ENCODE measurements around the gene SREBF1. TPM values are rescaled to one million over a fixed set of nuclear protein-coding genes. Genes with fewer than 3 reads are reported as not detected.

The SREBF1 gene
- polyA plus RNA-seq, 1 of the 3 experiments (the other 2 are of a cell fraction): 20.4 TPM

- WGBS (ENCODE audit: low lambda C conversion rate): 59% methylated on average over 7 of the region's 9 CpGs
- DNase-seq: peak; percentile 84
- Histone ChIP-seq H3K4me1 (ENCODE audit: control insufficient read depth in 1 of 2, insufficient read depth in 2 of 2, low read depth in 1 of 2, low read length in 1 of 2) (peaks cover 0 to 47% of the 10 kb centered on the region in 2 experiments; a peak in 1 of 4 replicates), H2AFZ (ENCODE audit: low read depth) (no peak overlapping the region), H3K27ac (ENCODE audit: low read depth in 2 of 2, low read length in 1 of 2) (no peak overlapping the region; a peak in 1 of 4 replicates), H3F3A (replicated peaks; ENCODE audit: insufficient read depth) (no peaks in the 10 kb centered on the region), H3K79me2 (ENCODE audit: insufficient read depth) (no peaks in the 10 kb centered on the region), H3K9me3 (no peaks in the 10 kb centered on the region), H3K4me3 (ENCODE audit: low read depth in 2 of 2, low read length in 1 of 2) (no peak overlapping the region; a peak in 1 of 4 replicates), H3K9ac (no peak overlapping the region), H3K27me3 (ENCODE audit: insufficient read depth) (no peaks in the 10 kb centered on the region), H3K36me3 (replicated peaks in 1 of 2; ENCODE audit: control insufficient read depth in 1 of 2, insufficient read depth in 2 of 2, low read length in 1 of 2) (peaks cover 5 to 34% of the 10 kb centered on the region in 2 experiments), H4K20me1 (ENCODE audit: insufficient read depth) (no peaks in the 10 kb centered on the region), H3K9me2 (no peaks in the 10 kb centered on the region), H3K4me2 (no peak overlapping the region)
- ChIA-PET POLR2A (interaction anchor here (0.6 to 1.2 kb wide), 3 partner anchors 24 to 178 kb away, joined by 3 read pairs; no protein-coding TSS in a partner anchor), CTCF (interaction anchor here (0.5 to 6.7 kb wide), 41 partner anchors 9 to 195 kb away, joined by 3 to 72 read pairs (median 6); partner anchors contain the start of gene RAI1)
- TF ChIP-seq FOXJ3 (CRISPR knock-in tag; IDR thresholded peaks at IDR 0.05) (no peak), MAX (IDR thresholded peaks at IDR 0.05; ENCODE audit: low read depth) (no peak), SMC3 (IDR thresholded peaks at IDR 0.05; ENCODE audit: low read depth, low read length) (peak; percentile 97), TEAD4 (IDR thresholded peaks at IDR 0.05; ENCODE audit: borderline replicate concordance, insufficient read depth) (no peak), TCF12 (IDR thresholded peaks at IDR 0.05) (no peak), CTCF (IDR thresholded peaks at IDR 0.05) (peak; percentile 92), FOSL2 (IDR thresholded peaks at IDR 0.05; ENCODE audit: borderline replicate concordance, low read depth) (no peak), RAD21 (IDR thresholded peaks at IDR 0.05; ENCODE audit: low read length) (peak; percentile 95)
Measured at GRCh38 chr17:17859909-17860765, 23.4 kb upstream of the SREBF1 start.

DNA sequence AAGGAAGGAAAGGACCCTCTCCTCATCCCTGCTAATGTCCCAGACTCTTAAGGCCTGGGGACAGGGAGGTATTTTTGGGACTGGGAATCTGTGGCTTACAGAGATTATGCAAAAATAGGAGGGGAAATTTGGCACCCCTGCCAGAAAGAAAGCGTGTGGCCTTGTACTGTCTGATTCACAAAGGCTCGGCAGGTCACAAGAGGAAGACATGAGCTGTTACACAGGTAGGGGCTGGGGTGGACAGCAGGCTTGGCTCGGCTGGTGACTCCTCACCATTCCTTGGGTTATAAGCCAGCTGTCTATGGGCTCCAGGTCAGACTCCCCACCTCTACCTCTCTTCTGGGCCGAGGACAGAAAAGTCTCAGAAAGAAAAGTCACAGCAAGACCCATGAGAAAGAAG is 20.7 kb upstream of the SREBF1 start:
- peaks cover 5 to 39% of the 10 kb centered on the region in 2 experiments for H3K36me3 ChIP-seq (replicated peaks in 1 of 2; ENCODE audit: control insufficient read depth in 1 of 2, insufficient read depth in 2 of 2, low read length in 1 of 2)
- CTCF ChIA-PET: interaction anchor here (0.6 to 7.2 kb wide), 7 partner anchors 10 to 72 kb away, joined by 3 to 56 read pairs (median 4); no protein-coding TSS in a partner anchor
- H3K9me2 ChIP-seq: no peaks in the 10 kb centered on the region
- no peak overlapping the region for H2AFZ ChIP-seq (ENCODE audit: low read depth)
- H3K4me2 ChIP-seq: no peak overlapping the region
- peaks cover 0 to 56% of the 10 kb centered on the region in 2 experiments; a peak in 1 of 4 replicates for H3K4me1 ChIP-seq (ENCODE audit: control insufficient read depth in 1 of 2, insufficient read depth in 2 of 2, low read depth in 1 of 2, low read length in 1 of 2)
- H3K4me3 ChIP-seq (ENCODE audit: low read depth in 2 of 2, low read length in 1 of 2): no peak overlapping the region
- H4K20me1 ChIP-seq (ENCODE audit: insufficient read depth): no peaks in the 10 kb centered on the region
- no peaks in the 10 kb centered on the region for H3K79me2 ChIP-seq (ENCODE audit: insufficient read depth)
- POLR2A ChIA-PET: no interaction called here
- WGBS (ENCODE audit: low lambda C conversion rate): 92% methylated on average over 4 of the region's 4 CpGs
- no peak overlapping the region for H3K27ac ChIP-seq (ENCODE audit: low read depth in 2 of 2, low read length in 1 of 2)
- H3K9me3 ChIP-seq: no peaks in the 10 kb centered on the region
- DNase-seq: no peak
- peaks cover 8% of the 10 kb centered on the region for H3F3A ChIP-seq (replicated peaks; ENCODE audit: insufficient read depth)
- H3K27me3 ChIP-seq (ENCODE audit: insufficient read depth): no peaks in the 10 kb centered on the region
- H3K9ac ChIP-seq: no peak overlapping the region
- TF ChIP-seq ELF1 (IDR thresholded peaks at IDR 0.05) (no peak), FOXJ3 (CRISPR knock-in tag; IDR thresholded peaks at IDR 0.05) (no peak), TEAD4 (IDR thresholded peaks at IDR 0.05; ENCODE audit: borderline replicate concordance, insufficient read depth) (no peak), PBX3 (IDR thresholded peaks at IDR 0.05) (no peak), EP300 (IDR thresholded peaks at IDR 0.05; ENCODE audit: borderline replicate concordance in 1 of 2, low read depth in 1 of 2, low read length in 1 of 2) (no peak), EZH2phosphoT487 (IDR thresholded peaks at IDR 0.05; ENCODE audit: borderline replicate concordance, low read depth) (no peak), MAX (IDR thresholded peaks at IDR 0.05; ENCODE audit: low read depth) (no peak), TAF1 (IDR thresholded peaks at IDR 0.05; ENCODE audit: borderline replicate concordance, low read depth, low read length) (no peak), POLR2AphosphoS5 (IDR thresholded peaks at IDR 0.05; ENCODE audit: low read depth, low read length) (no peak)
- TF ChIP-seq, protein P1, sequence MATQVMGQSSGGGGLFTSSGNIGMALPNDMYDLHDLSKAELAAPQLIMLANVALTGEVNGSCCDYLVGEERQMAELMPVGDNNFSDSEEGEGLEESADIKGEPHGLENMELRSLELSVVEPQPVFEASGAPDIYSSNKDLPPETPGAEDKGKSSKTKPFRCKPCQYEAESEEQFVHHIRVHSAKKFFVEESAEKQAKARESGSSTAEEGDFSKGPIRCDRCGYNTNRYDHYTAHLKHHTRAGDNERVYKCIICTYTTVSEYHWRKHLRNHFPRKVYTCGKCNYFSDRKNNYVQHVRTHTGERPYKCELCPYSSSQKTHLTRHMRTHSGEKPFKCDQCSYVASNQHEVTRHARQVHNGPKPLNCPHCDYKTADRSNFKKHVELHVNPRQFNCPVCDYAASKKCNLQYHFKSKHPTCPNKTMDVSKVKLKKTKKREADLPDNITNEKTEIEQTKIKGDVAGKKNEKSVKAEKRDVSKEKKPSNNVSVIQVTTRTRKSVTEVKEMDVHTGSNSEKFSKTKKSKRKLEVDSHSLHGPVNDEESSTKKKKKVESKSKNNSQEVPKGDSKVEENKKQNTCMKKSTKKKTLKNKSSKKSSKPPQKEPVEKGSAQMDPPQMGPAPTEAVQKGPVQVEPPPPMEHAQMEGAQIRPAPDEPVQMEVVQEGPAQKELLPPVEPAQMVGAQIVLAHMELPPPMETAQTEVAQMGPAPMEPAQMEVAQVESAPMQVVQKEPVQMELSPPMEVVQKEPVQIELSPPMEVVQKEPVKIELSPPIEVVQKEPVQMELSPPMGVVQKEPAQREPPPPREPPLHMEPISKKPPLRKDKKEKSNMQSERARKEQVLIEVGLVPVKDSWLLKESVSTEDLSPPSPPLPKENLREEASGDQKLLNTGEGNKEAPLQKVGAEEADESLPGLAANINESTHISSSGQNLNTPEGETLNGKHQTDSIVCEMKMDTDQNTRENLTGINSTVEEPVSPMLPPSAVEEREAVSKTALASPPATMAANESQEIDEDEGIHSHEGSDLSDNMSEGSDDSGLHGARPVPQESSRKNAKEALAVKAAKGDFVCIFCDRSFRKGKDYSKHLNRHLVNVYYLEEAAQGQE (IDR thresholded peaks at IDR 0.05; ENCODE audit: low read depth, low read length): no peak
